Mononuclear cell (primary cell): ENCODE data around the gene RNF220. TPM values are rescaled to one million over a fixed set of nuclear protein-coding genes. Genes with fewer than 3 reads are reported as not detected.

Source experiments
- H3K27me3 ChIP-seq: 2 replicates; pipeline ENCODE4 v1.6.0; 2011; ENCODE audit warnings: low read length, control low read depth; ENCODE audit not compliant: insufficient read depth
- H3K4me1 ChIP-seq: 2 replicates; pipeline ENCODE4 v1.5.1; 2011; ENCODE audit warnings: mild to moderate bottlenecking, low read length, control low read depth; ENCODE audit not compliant: insufficient read depth
- H3K4me3 ChIP-seq: 2 replicates; pipeline ENCODE4 v1.5.1; 2011; ENCODE audit warnings: mild to moderate bottlenecking, low read length, moderate library complexity
- H3K9me3 ChIP-seq: 2 replicates; pipeline ENCODE4 v1.5.1; 2011; ENCODE audit warnings: low read depth, mild to moderate bottlenecking, control low read depth, low read length
- total RNA-seq: library from RNA; depleted of rRNA; stranded (reverse); fragments of >200 nt; gene quantifications from one replicate; pipeline ENCODE4 v1.2.3, GENCODE V29; 2012

The RNF220 gene
- total RNA-seq, 1 donor, result 61.4 TPM

GRCh38 chr1:44417351-44418021 is 12.4 kb downstream of the RNF220 start:
- H3K4me3 ChIP-seq, result peak overlapping the region; percentile 15
- H3K27me3 ChIP-seq, result peaks cover 73% of the 10 kb centered on the region
- H3K9me3 ChIP-seq, result no peaks in the 10 kb centered on the region
- H3K4me1 ChIP-seq, result peaks cover 17% of the 10 kb centered on the region

- H3K4me1 ChIP-seq, result peaks cover 17% of the 10 kb centered on the region
- peak overlapping the region; percentile 15 for H3K4me3 ChIP-seq
- H3K9me3 ChIP-seq, result no peaks in the 10 kb centered on the region
- peaks cover 67% of the 10 kb centered on the region for H3K27me3 ChIP-seq
Observed at GRCh38 chr1:44418022-44418673, 13.1 kb downstream of the RNF220 start.

GRCh38 chr1:44419901-44420300 is 14.8 kb downstream of the RNF220 start:
- peaks cover 34% of the 10 kb centered on the region for H3K4me1 ChIP-seq
- H3K27me3 ChIP-seq, result peaks cover 50% of the 10 kb centered on the region
- no peaks in the 10 kb centered on the region for H3K9me3 ChIP-seq
- H3K4me3 ChIP-seq, result no peak overlapping the region

GRCh38 chr1:44420535-44420934 is 15.5 kb downstream of the RNF220 start:
- Histone ChIP-seq H3K9me3 (no peaks in the 10 kb centered on the region), H3K27me3 (peaks cover 45% of the 10 kb centered on the region), H3K4me3 (no peak overlapping the region)

GRCh38 chr1:44421446-44421884 is 16.4 kb downstream of the RNF220 start:
- H3K4me1 ChIP-seq, result peaks cover 36% of the 10 kb centered on the region
- H3K9me3 ChIP-seq, result no peaks in the 10 kb centered on the region
- H3K4me3 ChIP-seq, result no peak overlapping the region
- H3K27me3 ChIP-seq, result peaks cover 37% of the 10 kb centered on the region

More at GRCh38 chr1:44420535-44420934, 15.5 kb downstream of the RNF220 start:
- peaks cover 36% of the 10 kb centered on the region for H3K4me1 ChIP-seq

- H3K4me3 ChIP-seq, result no peak overlapping the region
- H3K27me3 ChIP-seq, result peaks cover 33% of the 10 kb centered on the region
- peaks cover 36% of the 10 kb centered on the region for H3K4me1 ChIP-seq
- H3K9me3 ChIP-seq, result no peaks in the 10 kb centered on the region
Observed at GRCh38 chr1:44422161-44422560, 17.1 kb downstream of the RNF220 start.

- H3K9me3 ChIP-seq, result no peaks in the 10 kb centered on the region
- peaks cover 28% of the 10 kb centered on the region for H3K4me1 ChIP-seq
- peak overlapping the region; percentile 1 for H3K4me3 ChIP-seq
- peaks cover 24% of the 10 kb centered on the region for H3K27me3 ChIP-seq
Observed at GRCh38 chr1:44423591-44424537, 18.8 kb downstream of the RNF220 start.

- Histone ChIP-seq H3K9me3 (no peaks in the 10 kb centered on the region), H3K27me3 (peaks cover 15% of the 10 kb centered on the region), H3K4me3 (no peak overlapping the region), H3K4me1 (peaks cover 36% of the 10 kb centered on the region)
Observed at GRCh38 chr1:44424747-44425146, 19.7 kb downstream of the RNF220 start.

- no peaks in the 10 kb centered on the region for H3K9me3 ChIP-seq
- no peak overlapping the region for H3K4me3 ChIP-seq
- peaks cover 36% of the 10 kb centered on the region for H3K4me1 ChIP-seq
- H3K27me3 ChIP-seq, result peaks cover 10% of the 10 kb centered on the region
Observed at GRCh38 chr1:44425341-44426082, 20.5 kb downstream of the RNF220 start.

- Histone ChIP-seq H3K4me1 (peaks cover 50% of the 10 kb centered on the region), H3K4me3 (no peak overlapping the region), H3K27me3 (no peaks in the 10 kb centered on the region), H3K9me3 (no peaks in the 10 kb centered on the region)
Observed at GRCh38 chr1:44431861-44432260, 26.8 kb downstream of the RNF220 start.

- no peaks in the 10 kb centered on the region for H3K9me3 ChIP-seq
- H3K4me1 ChIP-seq, result peaks cover 53% of the 10 kb centered on the region
- H3K4me3 ChIP-seq, result no peak overlapping the region
- no peaks in the 10 kb centered on the region for H3K27me3 ChIP-seq
Observed at GRCh38 chr1:44433209-44433608, 28.2 kb downstream of the RNF220 start.

- Histone ChIP-seq H3K27me3 (no peaks in the 10 kb centered on the region), H3K9me3 (no peaks in the 10 kb centered on the region), H3K4me3 (no peak overlapping the region), H3K4me1 (peaks cover 38% of the 10 kb centered on the region)
Observed at GRCh38 chr1:44436401-44437106, 31.5 kb downstream of the RNF220 start.

- Histone ChIP-seq H3K4me3 (no peak overlapping the region), H3K4me1 (peaks cover 33% of the 10 kb centered on the region), H3K9me3 (no peaks in the 10 kb centered on the region), H3K27me3 (no peaks in the 10 kb centered on the region)
Observed at GRCh38 chr1:44437107-44437716, 32.2 kb downstream of the RNF220 start.

GRCh38 chr1:44442791-44443190 is 37.7 kb downstream of the RNF220 start:
- H3K9me3 ChIP-seq, result no peaks in the 10 kb centered on the region
- H3K27me3 ChIP-seq, result no peaks in the 10 kb centered on the region
- no peak overlapping the region for H3K4me3 ChIP-seq
- H3K4me1 ChIP-seq, result no peaks in the 10 kb centered on the region
